HepG2 (cell line): ENCODE results near the gene ZNF343. TPM values are rescaled to one million over a fixed set of nuclear protein-coding genes. Genes with fewer than 3 reads are reported as not detected.

Experiments used
- BCL6 ChIP-seq: IDR thresholded peaks from 2 replicates; pipeline ENCODE4 v1.6.1; 2016; ENCODE audit warnings: missing genetic modification reagents, missing compliant biosample characterization
- CSRNP1 ChIP-seq: sonication (generic); formaldehyde crosslinking; IDR thresholded peaks from 2 replicates; pipeline ENCODE4 v1.8.1; 2023; ENCODE audit warnings: mild to moderate bottlenecking, missing genetic modification reagents
- HINFP ChIP-seq: sonication (generic); formaldehyde crosslinking; IDR thresholded peaks from 2 replicates; pipeline ENCODE4 v1.4.0; 2020; ENCODE audit warnings: low read depth, mild to moderate bottlenecking, missing genetic modification reagents
- NONO ChIP-seq, 2 experiments: fragments of 450-650 bp in 1 of 2; sonication (generic) in 1 of 2; formaldehyde crosslinking in 1 of 2; IDR thresholded peaks in 1 of 2; conservative IDR thresholded peaks in 1 of 2; 2 replicates each; pipeline versions ENCODE4 v1.6.1 to v1.8.0; 2017 to 2022; ENCODE audit warnings: mild to moderate bottlenecking in 1 of 2, missing genetic modification reagents in 1 of 2, moderate library complexity in 1 of 2
- RBAK ChIP-seq: sonication (generic); formaldehyde crosslinking; IDR thresholded peaks from 2 replicates; pipeline ENCODE4 v1.5.1; 2020; ENCODE audit warnings: mild to moderate bottlenecking, missing genetic modification reagents
- RCOR2 ChIP-seq: IDR thresholded peaks from 2 replicates; pipeline ENCODE4 v1.6.1; 2016; ENCODE audit warnings: missing biosample characterization, missing genetic modification reagents
- RXRA ChIP-seq: sonication (generic); formaldehyde crosslinking; IDR thresholded peaks from 2 replicates; pipeline ENCODE4 v1.5.1; 2020; ENCODE audit warnings: missing genetic modification reagents
- SOX5 ChIP-seq: IDR thresholded peaks from 2 replicates; pipeline ENCODE4 v1.6.1; 2016; ENCODE audit warnings: borderline replicate concordance
- SUZ12 ChIP-seq: fragments of 150-350 bp; IDR thresholded peaks from 2 replicates; pipeline ENCODE4 v1.6.1; 2014; ENCODE audit warnings: low read depth, low read length
- TFDP2 ChIP-seq: sonication (generic); formaldehyde crosslinking; IDR thresholded peaks from 2 replicates; pipeline ENCODE4 v1.4.0; 2020; ENCODE audit warnings: missing genetic modification reagents
- XBP1 ChIP-seq: sonication (generic); formaldehyde crosslinking; IDR thresholded peaks from 2 replicates; pipeline ENCODE4 v1.5.0; 2020; ENCODE audit warnings: missing genetic modification reagents
- ZBTB25 ChIP-seq: IDR thresholded peaks from 2 replicates; pipeline ENCODE4 v1.6.1; 2018; ENCODE audit warnings: missing genetic modification reagents
- ZFP36 ChIP-seq: fragments of 150-350 bp; IDR thresholded peaks from 2 replicates; pipeline ENCODE4 v1.6.1; 2018; ENCODE audit warnings: borderline replicate concordance, low read length, low read depth; ENCODE audit not compliant: partially characterized antibody
- ZKSCAN8 ChIP-seq: IDR thresholded peaks from 2 replicates; pipeline ENCODE4 v1.6.1; 2016; ENCODE audit warnings: borderline replicate concordance, missing genetic modification reagents, missing compliant biosample characterization
- ZNF24 ChIP-seq: fragments of 450-650 bp; IDR thresholded peaks from 2 replicates; pipeline ENCODE4 v1.6.1; 2017; ENCODE audit warnings: antibody characterized with exemption, mild to moderate bottlenecking
- ZNF263 ChIP-seq: sonication (generic); formaldehyde crosslinking; IDR thresholded peaks from 2 replicates; pipeline ENCODE4 v1.4.0; 2020; ENCODE audit warnings: missing genetic modification reagents
- ZNF563 ChIP-seq: sonication (generic); formaldehyde crosslinking; IDR thresholded peaks from 2 replicates; pipeline ENCODE4 v1.8.0; 2022; ENCODE audit warnings: mild to moderate bottlenecking, moderate library complexity, missing genetic modification reagents
- ZNF674 ChIP-seq: sonication (generic); formaldehyde crosslinking; IDR thresholded peaks from 2 replicates; pipeline ENCODE4 v1.5.0; 2020; ENCODE audit warnings: low read depth, mild to moderate bottlenecking, missing genetic modification reagents
- ZNF841 ChIP-seq: sonication (generic); formaldehyde crosslinking; IDR thresholded peaks from 2 replicates; pipeline ENCODE4 v1.8.1; 2023; ENCODE audit warnings: missing genetic modification reagents, borderline replicate concordance
- polyA plus RNA-seq, 8 experiments: library from polyadenylated mRNA; depleted of rRNA in 3 of 8; stranded (reverse) in 7 of 8; unstranded in 1 of 8; fragments of >200 nt; fragmentation: Illumina TruSeq in 4 of 8; extraction: Trizol in 4 of 8; gene quantifications; 2 replicates each; pipeline versions ENCODE4 v1.2.1 to v1.2.3, GENCODE V29; 2011 to 2016; ENCODE audit warnings: low read depth in 4 of 8, missing spikeins in 1 of 8, mixed read lengths in 1 of 8; ENCODE audit not compliant: insufficient read depth in 1 of 8
- total RNA-seq, 5 experiments: library from RNA; depleted of rRNA; stranded (reverse); fragments of >200 nt; fragmentation: Illumina TruSeq; extraction: Trizol; gene quantifications; 2 replicates each; pipeline ENCODE4 v1.2.3, GENCODE V29; 2016; ENCODE audit warnings: low read depth in 1 of 5
- TF ChIP-seq, protein P1 (sequence below): sonication (generic); formaldehyde crosslinking; conservative IDR thresholded peaks from 2 replicates; pipeline ENCODE4 v1.4.0; 2020; ENCODE audit warnings: missing genetic modification reagents
- TF ChIP-seq, protein P2 (sequence below), 2 experiments: fragments of 450-650 bp in 1 of 2; sonication (generic) in 1 of 2; formaldehyde crosslinking; IDR thresholded peaks; 2 replicates each; pipeline versions ENCODE4 v1.5.0 to v1.8.0; 2020 to 2022; ENCODE audit warnings: mild to moderate bottlenecking in 1 of 2, missing genetic modification reagents in 1 of 2

Gene ZNF343
- total and polyA plus RNA-seq, 2 of the 13 experiments (the other 11 are each of a cell fraction or from before 2014, with no cell fraction given): 16.4 to 22.1 TPM

DNA sequence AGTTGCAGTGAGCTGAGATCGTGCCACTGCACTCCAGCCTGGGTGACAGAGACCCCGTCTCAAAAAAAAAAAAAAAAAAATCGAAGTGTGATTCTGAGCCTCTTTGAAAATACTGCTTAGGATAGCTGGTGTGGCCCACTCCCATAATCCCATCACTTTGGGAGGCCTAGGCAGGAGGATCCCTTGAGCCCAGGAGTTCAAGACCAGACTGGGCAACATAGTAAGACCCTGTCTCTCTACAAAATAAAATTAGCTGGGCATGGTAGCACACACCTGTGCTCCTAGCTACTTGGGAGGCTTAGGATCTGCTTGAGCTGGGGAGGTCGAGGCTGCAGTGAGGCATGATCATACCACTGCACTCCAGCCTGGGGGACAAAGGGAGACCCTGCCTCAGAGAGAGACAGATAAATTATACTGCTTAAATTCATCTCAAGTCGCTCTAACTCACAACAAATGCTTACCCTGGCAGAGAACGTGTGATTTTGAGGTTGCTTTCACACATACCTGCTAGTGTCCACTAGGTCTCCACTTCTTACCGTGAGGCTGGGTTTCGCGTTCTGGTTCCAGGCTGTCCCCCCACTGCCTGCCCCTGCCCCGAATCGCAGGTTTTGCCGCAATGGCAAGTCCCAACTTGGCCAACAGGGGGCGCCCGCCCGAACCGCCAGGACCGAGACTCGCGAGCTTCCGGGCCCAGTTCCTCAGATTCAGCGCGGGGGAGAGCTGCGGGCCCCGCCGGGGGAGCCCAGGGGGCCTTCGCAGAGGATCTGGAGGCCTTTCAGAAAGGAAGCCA is 15.4 kb upstream of the ZNF343 start (continued):
- TF ChIP-seq CSRNP1 (CRISPR knock-in tag): no peak; the same call in 1 of the 2 replicates
- peak; percentile 16; the same call in 1 of the 2 replicates for TF ChIP-seq SOX5 (CRISPR knock-in tag)
- TF ChIP-seq, protein P1, sequence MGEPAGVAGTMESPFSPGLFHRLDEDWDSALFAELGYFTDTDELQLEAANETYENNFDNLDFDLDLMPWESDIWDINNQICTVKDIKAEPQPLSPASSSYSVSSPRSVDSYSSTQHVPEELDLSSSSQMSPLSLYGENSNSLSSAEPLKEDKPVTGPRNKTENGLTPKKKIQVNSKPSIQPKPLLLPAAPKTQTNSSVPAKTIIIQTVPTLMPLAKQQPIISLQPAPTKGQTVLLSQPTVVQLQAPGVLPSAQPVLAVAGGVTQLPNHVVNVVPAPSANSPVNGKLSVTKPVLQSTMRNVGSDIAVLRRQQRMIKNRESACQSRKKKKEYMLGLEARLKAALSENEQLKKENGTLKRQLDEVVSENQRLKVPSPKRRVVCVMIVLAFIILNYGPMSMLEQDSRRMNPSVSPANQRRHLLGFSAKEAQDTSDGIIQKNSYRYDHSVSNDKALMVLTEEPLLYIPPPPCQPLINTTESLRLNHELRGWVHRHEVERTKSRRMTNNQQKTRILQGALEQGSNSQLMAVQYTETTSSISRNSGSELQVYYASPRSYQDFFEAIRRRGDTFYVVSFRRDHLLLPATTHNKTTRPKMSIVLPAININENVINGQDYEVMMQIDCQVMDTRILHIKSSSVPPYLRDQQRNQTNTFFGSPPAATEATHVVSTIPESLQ: no peak
- TF ChIP-seq BCL6 (CRISPR knock-in tag): peak; percentile 35; the same call in 1 of the 2 replicates
- no peak for TF ChIP-seq NONO (IDR thresholded peaks at IDR 0.05)
- peak; percentile 75 for TF ChIP-seq NONO (CRISPR knock-in tag; conservative IDR thresholded peaks at IDR 0.05)
- no peak for TF ChIP-seq SUZ12
- TF ChIP-seq RBAK (CRISPR knock-in tag): no peak; the same call in 1 of the 2 replicates
- peak; percentile 85; the same call in 1 of the 2 replicates for TF ChIP-seq ZNF563 (CRISPR knock-in tag)
- TF ChIP-seq ZNF841: no peak
- no peak for TF ChIP-seq ZKSCAN8 (CRISPR knock-in tag)
- peak; percentile 45 for TF ChIP-seq RXRA (CRISPR knock-in tag)
- no peak for TF ChIP-seq ZFP36
- no peak for TF ChIP-seq RCOR2
- no peak for TF ChIP-seq XBP1 (CRISPR knock-in tag)
- no peak for TF ChIP-seq HINFP (CRISPR knock-in tag)
- TF ChIP-seq TFDP2 (CRISPR knock-in tag): peak; percentile 62; the same call in 1 of the 2 replicates
- TF ChIP-seq ZBTB25: no peak
- no peak for TF ChIP-seq ZNF674 (CRISPR knock-in tag)
- no peak for TF ChIP-seq ZNF24
- peak; percentile 34; the same call in 1 of the 2 replicates for TF ChIP-seq ZNF263 (CRISPR knock-in tag)
- TF ChIP-seq, protein P2, sequence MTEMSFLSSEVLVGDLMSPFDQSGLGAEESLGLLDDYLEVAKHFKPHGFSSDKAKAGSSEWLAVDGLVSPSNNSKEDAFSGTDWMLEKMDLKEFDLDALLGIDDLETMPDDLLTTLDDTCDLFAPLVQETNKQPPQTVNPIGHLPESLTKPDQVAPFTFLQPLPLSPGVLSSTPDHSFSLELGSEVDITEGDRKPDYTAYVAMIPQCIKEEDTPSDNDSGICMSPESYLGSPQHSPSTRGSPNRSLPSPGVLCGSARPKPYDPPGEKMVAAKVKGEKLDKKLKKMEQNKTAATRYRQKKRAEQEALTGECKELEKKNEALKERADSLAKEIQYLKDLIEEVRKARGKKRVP (CRISPR knock-in tag; IDR thresholded peaks at IDR 0.05): no peak
